Hindlimb muscle (tissue), 1 donor: ENCODE results near the gene AMER3. TPM values are rescaled to one million over a fixed set of nuclear protein-coding genes. Genes with fewer than 3 reads are reported as not detected.
"Not testable (repeated sequence)": the region's sequence is repeated elsewhere in the genome, so short reads cannot be mapped to it uniquely, and the experiment has no call there.

ENCODE experiments used
- DNase-seq: peaks from one replicate; pipeline ENCODE4 v3.0.0-alpha.2; 2013
- polyA plus RNA-seq: library from polyadenylated mRNA; unstranded; fragments of 120-200 nt; gene quantifications from one replicate; pipeline ENCODE4 v1.2.1, GENCODE V29; 2013; ENCODE audit not compliant: insufficient read length

Gene AMER3, protein sequence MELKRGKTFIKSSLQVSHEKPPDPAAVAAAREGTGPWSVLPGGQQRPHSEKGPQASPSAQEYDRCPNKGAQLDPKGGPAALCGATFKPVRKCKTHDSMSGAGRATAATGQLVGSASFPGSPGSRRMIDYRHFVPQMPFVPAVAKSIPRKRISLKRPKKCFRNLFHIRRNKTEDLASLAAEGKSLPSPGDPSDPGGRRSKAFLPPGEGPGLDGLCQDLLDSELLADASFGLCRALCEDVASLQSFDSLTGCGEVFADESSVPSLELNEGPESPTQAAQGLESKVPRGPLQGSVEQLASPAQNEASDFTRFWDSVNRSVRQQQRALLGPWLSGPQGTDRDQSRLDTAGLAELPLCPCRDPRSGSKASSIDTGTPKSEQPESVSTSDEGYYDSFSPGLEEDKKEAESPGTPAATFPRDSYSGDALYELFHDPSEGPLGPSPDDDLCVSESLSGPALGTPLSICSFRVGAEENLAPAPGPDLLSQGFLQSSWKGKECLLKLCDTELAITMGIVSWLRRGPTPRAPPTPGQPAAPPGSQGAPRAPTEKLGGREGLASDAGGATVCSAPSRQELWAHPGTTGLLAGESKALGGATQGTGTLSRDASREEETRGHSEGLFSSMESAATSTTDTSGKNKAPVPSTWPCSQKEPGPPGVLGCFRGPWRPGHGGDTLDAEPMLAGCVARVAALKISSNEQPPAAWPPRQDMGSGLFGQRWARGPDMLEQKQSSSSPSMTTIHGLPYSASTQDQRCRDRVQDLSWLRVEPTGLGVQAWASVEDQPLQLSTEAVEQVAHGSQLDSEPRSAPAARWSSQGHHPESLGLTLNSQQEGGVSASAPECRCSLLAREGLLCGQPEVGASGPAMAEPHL
- not detected for polyA plus RNA-seq

DNA sequence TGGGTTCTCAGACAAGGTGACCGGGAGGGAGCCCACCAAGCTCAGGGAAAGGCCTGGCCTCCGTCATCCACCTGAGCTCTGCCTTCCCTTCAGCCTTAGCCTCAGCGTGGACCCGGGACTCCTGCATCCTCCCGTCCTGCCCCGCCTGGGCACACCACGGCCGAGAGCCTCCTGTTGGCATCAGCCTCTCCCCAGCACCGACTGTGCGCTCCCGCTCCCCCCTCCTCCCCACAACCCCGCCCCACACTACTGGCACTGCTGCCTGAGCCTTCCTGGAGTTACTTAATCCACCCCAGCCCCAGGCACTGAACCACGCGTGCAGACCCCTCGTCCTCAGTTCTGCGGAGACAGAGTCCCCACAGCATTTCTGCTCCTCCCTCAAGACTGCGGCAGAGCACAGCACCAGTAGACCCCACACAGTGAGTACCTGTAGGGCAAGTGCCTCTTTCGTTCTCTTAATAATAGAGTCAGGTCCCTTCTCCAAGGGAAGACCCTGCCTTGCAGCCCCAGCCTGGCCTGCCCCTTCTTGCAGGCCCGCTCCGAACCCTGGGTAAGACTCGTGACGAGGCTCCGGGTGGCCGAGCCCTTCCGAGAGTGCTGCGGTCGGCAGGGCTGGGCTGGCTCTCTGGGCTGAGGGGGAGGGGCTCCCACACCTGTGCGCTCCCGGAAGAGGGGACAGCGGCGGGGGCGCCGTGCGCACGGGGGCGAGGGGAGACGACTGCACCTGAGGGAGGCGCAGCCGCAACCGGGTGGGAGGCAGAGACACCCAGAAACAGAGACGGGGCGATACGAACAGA is at the start of gene AMER3:
Gene AMER3, plus strand, starts transcription at position 285 of the 797 bp plus-strand sequence. CDS start 6,533 bp downstream, outside the sequence.
- DNase-seq, result no peak

GRCh38 chr2:130714795-130715194 is 40.5 kb upstream of the AMER3 start:
- not testable (repeated sequence) for DNase-seq

DNA sequence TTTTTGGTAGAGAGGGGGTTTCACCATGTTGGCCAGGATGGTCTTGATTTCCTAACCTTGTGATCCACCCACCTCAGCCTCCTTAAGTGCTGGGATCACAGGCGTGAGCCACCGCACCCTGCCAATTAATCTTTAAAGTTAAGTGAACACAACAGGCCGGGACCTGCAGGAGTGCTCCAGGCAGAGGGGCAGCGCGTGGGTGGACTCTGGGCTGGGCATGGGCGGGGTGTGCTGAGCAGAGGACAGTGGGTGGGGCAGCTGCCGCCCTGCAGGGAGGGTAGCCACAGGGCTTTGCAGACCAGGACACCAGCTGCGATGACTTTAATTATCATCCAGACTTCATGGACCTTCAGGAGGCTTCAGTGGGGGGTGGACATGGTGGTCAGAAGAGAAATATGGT is 35.3 kb upstream of the AMER3 start:
- no peak for DNase-seq

DNA sequence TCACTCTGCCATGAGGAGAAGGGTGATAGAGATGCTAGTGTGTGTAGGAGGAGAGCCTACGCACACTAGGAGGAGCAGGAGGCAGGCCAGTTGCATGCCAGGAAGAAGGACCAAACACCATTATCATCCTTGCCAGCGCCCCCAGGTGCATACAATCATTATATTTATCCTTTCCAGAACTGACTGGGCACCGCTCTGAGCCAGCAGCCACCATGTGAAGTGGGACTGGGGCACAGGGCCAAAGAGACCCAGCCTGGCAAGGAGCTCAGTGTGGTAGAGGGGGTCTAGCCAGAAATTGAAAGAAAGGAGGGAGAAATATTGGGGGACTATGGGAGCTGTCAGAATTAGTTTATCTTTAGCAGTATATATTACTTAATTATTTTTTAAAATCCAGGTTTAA is 34.8 kb upstream of the AMER3 start:
- no peak for DNase-seq

DNA sequence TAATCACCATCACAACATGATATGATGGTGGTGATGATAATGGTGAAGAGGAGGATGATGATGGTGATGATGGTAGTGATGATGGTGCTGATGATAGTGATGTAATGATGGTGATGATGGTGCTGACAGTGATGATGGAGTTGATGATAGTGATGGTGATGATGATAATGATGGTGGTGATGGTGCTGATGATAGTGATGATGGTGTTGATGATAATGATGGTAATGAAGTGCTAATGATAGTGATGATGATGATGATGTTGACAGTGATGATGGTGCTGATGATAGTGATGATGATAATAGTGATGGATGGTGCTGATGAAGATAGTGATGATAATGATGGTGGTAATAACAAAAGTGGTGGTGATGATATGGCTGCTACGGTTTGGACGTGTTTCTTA is 30.9 kb upstream of the AMER3 start:
- DNase-seq, result no peak

DNA sequence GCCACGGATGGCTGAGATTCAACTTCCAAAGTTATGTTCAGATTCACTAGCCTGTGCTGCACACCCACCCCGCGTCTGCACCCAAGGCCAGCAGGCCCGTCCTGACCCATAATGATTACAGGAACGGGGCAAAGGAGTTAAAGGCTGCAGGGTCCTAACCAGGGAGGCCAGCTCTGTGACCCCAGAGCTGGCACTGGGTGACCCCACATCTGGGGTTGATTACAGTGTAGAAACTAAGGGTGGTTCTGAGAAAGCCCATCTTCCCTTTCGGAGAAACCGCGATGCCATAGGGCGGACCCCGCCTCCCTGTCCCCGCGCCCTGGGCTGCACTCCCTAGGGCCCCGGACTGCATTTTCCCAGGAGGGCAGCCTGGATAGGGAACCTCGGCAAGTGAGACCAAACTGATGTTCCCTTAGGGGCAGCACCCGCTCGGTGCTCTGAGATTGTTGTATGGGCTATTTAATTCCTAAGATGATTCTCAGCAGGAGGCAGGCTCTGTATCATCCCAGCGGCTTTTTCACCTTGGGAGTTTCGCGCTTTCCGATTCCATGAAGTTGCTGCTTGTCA is 28.6 kb upstream of the AMER3 start:
- DNase-seq, result no peak

DNA sequence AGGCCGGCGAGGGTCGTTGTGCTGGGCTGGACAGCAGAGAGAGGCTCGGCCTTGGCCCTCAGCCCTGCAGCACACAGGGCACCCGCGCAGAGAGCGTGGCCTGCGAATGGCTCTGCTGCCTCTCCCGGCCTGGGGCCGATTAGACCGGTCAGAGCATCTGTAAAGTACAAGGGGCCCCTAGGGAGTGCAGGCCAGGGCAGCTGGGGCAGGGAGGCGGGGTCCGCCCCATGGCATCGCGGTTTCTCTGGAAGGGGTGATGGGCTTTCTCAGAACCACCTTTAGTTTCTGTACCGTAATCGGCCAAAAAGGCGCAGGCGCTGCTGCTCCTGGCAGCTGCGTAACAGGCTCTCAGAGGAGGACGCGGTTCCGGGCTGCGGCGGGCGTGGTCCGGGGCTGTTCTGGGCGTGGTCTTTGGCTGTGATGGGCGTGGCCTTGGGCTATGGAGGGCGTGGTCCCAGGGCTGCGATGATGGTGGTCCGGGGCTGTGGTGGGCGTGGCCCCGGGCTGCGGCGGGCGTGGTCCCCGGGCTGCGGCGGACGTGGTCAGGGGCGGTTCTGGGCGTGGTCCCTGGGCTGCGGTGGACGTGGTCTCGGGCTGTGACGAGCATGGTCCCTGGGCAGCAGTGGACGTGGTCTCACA is 27.9 kb upstream of the AMER3 start:
- peak; percentile 25 for DNase-seq

- no peak for DNase-seq
These were observed 27.3 kb upstream of the AMER3 start for GRCh38 chr2:130728007-130728454.

- DNase-seq, result no peak
These were observed 26.6 kb upstream of the AMER3 start, which contains the start of gene GPR148 for GRCh38 chr2:130728549-130729316. Gene GPR148 (plus strand): TSS chr2:130729070. CDS start chr2:130729152, 82 bp downstream.

GRCh38 chr2:130729322-130730299 is 25.7 kb upstream of the AMER3 start:
- no peak for DNase-seq

- not testable (repeated sequence) for DNase-seq
These were observed 23.1 kb upstream of the AMER3 start for GRCh38 chr2:130732257-130732656.

GRCh38 chr2:130735200-130735599 is 20.1 kb upstream of the AMER3 start:
- DNase-seq, result no peak

DNA sequence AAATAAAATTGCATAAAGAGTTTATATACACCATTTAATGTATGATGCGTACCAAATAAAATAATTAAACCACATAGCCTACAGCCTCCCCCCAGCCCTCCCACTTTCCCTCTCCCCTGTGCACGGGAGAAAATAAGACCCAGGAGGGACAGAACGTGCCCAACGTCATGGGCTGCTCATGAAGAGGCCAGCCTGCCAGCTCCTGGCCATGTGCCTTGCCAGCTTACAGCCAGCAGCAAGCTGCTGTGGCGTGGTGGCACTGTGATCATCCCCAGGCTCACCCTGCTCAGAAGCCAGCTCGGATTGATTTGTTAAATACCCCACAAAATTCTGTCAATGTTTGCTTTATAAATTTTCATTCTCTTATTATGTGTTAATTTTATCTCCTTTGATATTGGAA is 18.9 kb upstream of the AMER3 start:
- no peak for DNase-seq

DNA sequence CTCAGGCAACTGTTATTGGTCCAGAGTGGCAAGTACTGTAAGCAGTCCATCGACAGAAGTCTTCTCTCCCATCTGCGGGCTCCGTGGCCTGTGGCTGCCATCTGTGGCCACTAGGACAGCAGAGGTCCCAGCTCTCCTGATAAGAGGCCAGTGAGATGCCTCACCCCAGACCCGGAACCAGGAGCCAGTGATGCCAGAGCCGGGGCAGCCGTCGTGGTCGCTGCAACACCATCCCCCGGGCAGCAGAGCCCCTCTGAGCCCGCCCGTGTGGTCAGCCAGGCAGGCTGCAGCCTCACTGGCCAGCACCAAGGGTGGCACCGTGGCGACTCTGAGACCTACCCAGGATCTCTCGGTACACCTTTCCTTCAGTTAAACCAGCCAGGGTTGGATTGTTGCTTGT is 17.7 kb upstream of the AMER3 start:
- DNase-seq, result no peak

DNA sequence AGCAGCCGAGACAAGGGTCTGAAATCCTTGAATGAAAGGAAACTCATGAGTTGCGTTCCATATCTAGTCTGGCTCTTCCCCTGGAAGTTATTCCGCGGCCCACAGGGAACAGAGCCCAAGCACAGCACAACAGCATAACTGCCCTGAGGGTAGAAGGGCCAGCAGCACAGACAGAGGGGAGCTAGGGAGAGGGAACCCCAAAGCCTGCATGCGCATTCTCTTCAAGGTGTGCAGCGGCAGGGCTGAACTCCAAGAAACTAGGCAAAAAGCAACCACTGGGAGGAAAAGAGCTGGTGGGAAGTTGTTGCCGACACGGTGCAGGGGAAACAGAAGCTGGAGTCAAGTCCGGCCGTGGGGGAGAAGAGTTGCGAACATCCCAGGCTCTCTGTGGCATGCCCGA is 14.7 kb upstream of the AMER3 start:
- no peak for DNase-seq

DNA sequence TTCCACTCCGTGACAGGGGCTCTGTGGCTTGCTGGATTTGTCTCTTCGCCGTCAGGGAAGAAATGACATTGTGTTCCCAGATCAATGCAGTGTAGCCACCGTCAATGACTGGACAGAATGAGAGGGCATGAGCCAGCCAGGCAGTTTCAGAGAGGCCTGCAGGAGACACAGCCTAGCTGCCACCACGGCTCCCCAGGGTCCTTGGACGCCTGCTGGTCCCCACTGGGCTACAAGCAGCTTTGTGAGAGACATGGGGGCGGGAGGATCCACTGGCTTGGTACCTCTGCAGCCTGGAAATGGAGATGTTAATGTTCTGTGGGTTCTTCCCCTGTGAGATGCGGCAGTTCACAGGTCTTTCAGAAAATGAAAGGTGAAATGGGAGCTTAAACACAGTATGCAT is 12.1 kb upstream of the AMER3 start:
- no peak for DNase-seq

GRCh38 chr2:130744287-130745117 is 10.8 kb upstream of the AMER3 start:
- no peak for DNase-seq

GRCh38 chr2:130749078-130749477 is 6.3 kb upstream of the AMER3 start:
- DNase-seq, result no peak

GRCh38 chr2:130749641-130750040 is 5.7 kb upstream of the AMER3 start:
- no peak for DNase-seq
